Nucleus accumbens (tissue), 56 donors: ENCODE measurements around the gene RAB27B.

Experiments used
- DNase-seq, 56 donors: peaks; one replicate each; lab custom pipeline; 2025; lab: John Stamatoyannopoulos, UW

RAB27B gene

DNA sequence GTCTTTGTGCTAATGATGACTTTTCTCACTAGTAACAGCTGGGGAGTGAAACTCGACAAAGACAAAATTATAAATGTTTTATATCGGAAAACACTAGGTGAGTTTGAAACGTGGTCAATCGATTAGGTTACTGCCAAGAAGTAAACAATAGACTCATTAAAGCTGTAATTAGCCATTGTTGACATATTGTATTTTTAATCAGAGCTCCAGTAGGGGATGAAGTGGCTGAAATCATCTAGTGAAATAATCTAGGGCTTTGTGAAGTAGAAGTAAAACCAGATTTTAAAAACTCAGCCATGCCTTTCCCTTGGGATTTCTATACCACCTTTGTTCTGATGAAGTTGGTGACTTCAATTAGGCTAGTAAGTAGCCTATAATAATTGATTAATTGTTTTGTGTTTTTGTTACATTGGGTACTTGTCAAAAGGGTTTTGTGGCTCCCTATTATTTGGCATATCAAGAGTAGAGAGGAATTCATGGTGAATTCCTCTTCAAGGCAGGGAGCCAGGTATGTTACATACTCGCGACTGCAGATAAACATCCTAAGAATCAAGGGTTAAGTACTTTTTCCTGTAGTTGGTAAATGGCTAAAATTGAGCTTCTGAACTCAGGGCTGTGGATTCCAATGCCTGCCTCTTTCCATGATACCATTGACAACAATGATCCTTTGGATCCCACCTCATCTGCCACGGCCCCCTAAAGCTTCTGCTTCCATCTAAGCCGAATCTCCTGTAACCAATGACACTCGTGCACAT lies 31.6 kb downstream of the RAB27B start:
- no peak for DNase-seq

DNA sequence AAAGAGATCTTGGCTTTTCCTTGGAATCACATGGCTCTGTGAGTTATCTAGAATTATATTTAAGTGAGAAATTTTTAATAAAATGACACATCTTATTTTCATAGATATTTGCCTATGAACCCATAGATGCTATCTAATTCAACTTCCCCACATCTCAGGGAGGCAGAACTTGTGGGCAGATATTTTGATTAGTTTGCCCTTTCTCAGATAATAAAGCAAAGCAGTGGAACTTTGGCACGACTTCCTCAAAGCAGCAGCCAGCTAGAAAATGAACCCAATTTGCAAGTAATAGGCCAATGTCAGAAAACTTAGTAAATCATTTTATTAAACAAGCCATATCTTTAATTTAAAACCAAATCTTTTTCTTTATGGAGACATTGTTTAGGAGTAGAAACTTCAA lies 32.7 kb downstream of the RAB27B start:
- DNase-seq = no peak

GRCh38 chr18:54867131-54867530 lies 38.9 kb downstream of the RAB27B start:
- DNase-seq = no peak

DNA sequence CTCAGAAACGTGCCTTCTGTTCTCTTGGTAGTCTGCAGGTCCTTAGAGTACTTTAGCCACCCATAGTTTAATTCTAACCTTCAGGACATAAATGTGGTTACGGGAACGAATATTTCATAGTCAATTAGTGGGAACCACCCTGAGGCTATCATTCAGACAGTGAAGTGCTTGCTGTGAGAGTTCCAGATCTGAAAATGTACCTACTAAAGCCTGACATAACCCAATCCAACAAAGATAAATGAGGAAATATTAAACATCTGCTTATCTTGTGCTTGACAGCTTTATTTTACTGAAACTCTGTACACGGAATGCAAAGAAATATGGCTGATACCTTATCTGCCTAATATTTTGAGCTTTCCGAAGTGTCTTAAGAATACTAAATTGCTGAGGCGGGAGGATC lies 43.0 kb downstream of the RAB27B start:
- no peak for DNase-seq

GRCh38 chr18:54872681-54873080 lies 44.4 kb downstream of the RAB27B start:
- DNase-seq = no peak

DNA sequence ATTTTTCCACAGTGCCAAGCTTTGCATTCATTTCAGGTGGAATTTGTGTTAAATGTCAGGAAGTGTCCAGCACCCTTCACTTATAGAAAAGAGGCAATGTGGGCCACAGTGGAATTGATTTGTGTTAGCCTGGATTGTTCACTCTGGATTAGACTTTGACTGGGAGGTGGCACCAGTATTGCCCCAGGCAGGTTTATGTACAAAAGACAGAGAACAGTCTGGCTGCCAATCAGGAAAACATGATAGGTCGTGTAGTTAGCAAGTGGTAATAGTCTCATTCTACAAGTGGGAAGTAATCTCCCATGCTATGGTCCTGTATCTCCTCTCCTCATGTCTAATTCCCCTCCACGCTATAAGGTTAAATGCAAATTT lies 45.6 kb downstream of the RAB27B start:
- DNase-seq = no peak

- no peak for DNase-seq
Observed at GRCh38 chr18:54875063-54875462, 46.8 kb downstream of the RAB27B start.

DNA sequence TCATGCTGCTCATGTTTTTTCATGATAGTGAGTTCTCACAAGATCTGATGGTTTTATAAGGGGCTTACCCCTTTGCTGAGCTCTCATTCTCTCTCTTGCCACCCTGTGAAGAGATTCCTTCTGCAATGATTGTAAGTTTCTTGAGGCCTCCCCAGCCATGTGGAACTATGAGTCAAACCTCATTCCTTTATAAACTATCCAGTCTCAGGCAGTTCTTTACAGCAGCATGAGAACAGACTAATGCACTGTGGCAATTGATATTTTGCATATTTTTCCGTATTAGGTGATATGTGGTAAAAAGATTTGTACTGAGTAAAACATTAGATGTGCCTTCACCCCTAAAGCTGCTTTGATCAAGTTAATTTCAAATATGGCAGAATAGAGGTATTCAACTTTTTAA lies 48.8 kb downstream of the RAB27B start:
- no peak for DNase-seq

DNA sequence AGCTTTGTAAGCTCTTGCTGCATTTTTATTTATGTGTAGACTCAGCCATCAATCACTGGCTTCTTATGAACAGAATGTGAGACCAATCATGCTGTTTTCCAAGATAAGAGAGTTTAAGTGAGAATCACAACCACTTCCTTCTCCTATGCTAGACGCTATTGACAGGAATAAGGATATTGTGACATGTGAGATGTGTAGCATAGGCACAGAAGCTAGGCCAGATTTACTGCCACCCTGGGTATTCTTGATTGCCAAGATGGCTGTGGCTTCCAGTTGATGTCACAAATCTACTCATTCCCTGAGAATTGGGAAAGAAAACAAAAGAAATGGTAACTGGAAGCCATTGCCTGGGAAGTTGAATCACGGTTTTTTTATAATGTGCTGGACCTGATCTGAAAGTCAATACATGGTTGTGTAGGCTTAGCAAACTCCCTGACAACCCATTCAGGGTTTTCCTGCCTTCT lies 49.9 kb downstream of the RAB27B start:
- no peak for DNase-seq

- DNase-seq = no peak
Observed at GRCh38 chr18:54878659-54879358, 50.5 kb downstream of the RAB27B start.

GRCh38 chr18:54879691-54880090 lies 51.4 kb downstream of the RAB27B start:
- DNase-seq = no peak

DNA sequence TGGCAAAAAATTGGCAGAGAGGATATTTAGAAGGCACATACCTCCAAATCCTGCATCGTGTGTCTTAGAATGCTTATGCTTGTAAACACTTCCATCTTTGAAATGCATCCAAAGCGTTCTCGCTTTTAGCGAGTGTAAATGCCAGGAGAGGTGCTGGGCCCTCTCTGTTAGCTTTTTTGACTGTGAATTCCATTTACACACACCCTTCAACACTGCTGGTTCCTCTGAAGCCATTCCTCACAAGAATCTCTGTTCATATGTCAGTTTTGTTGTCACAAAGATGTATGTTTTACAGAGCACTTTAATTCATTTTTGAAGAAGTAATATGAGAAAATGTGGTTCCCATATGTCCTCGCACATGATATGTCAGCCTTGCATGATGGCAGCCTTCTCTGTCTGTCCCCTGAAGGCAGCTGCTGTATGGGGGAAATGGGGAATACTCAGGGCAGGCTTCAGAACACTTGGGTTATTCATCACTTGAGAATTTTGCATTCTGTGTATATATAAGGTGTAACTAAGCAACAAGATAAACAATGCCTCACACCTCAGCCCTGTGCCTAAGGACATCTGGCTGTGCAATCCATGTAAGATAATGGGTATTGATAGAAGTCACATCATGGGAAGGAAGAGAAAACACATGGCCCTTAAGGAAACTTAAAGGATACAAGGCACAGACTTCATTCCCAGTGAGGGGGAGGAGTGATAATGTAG lies 52.3 kb downstream of the RAB27B start:
- DNase-seq = no peak

GRCh38 chr18:54881229-54881768 lies 53.0 kb downstream of the RAB27B start:
- DNase-seq = no peak

DNA sequence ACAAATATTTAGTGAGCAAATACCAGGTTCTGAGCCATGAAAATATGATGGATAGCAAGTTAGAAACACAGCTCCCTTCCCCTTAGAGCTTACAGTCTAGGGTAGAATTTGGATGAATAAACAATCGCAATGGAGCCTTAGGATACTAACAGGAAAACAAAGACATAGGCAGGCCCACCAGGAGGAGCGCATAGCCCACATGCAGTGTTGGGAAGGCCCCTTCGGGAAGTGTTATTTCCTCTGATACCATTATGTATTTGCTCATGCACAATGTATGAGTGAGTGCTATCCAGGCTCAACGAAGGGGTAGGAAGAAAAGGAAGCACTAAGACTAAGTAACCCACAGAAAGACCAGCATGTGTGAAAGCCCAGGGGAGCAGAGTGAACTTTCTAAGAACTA lies 54.0 kb downstream of the RAB27B start:
- DNase-seq = no peak

DNA sequence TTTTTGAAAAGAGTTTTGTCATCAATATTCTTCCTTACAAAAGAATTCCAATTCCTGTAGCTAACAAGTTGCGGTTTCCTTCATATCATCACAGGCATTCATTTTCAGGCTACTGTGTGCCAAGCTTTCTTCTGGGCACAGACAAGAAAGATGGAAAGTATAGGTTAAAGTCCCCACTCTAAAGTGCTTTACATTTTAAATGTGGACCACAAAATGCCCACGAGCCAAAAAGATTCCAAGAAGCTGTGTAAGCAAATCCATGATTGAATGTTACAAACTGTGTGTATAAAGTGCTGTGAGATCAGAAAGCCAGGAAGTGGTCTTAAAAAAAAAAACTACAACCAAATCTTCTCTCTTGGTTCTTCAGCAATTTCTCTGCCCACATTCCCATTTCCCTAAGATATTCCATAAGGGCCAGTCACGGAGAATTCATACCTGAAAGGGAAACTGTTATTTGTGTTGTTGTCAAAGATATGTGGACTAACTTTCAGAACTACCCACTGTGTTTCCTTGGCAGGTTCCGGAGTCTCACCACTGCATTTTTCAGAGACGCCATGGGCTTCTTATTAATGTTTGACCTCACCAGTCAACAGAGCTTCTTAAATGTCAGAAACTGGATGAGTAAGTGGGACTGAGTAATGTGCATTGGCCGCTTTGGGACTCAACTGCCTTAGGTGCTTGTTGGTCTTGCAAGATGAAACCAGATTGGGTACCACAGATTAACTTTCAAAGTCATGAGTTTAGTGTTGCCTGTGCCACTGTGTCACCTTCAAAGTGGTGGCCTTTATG lies 55.7 kb downstream of the RAB27B start:
- DNase-seq = no peak

GRCh38 chr18:54888378-54888777 lies 60.1 kb downstream of the RAB27B start:
- DNase-seq = no peak

- no peak for DNase-seq
Observed at GRCh38 chr18:54888933-54889332, 60.7 kb downstream of the RAB27B start.

- no peak for DNase-seq
Observed at GRCh38 chr18:54899500-54899899, 71.2 kb downstream of the RAB27B start.

- no peak for DNase-seq
Observed at GRCh38 chr18:54900290-54900689, 72.0 kb downstream of the RAB27B start.

DNA sequence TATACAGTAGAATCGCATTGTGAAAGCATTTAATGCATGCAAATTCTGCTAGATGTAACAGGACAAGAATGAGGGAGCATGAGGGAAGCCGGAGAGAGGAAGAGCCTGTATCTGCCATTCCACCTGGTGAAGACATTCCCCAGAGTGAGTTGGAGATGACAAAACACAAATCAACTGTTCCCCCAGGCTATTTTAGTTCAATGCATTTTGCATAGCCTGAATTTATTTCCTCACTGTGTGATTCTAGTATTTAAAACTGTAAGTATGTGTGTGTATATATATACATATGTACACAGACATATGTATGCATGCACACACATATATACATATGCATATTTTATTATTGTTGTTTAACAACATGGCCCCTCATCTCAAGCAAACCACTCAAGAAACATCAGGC lies 76.3 kb downstream of the RAB27B start:
- DNase-seq = no peak

DNA sequence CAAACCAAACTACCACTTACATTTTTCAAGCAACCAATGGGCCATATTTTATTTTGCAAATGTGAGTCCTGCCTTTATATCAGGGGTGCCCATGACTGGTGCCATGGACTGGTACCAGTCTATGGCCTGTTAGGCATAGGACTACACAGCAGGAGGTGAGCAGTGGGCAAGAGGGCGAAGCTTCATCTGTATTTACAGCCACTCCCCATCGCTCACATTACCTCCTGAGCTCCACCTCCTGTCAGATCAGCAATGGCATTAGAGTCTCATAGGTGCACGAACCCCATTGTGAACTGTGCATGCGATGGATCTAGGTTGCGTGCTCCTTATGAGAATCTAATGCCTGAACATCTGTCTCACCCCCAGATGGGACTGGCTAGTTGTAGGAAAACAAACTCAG lies 77.4 kb downstream of the RAB27B start:
- no peak for DNase-seq
